Measurements from ENCODE around the gene DLGAP1.

DNA sequence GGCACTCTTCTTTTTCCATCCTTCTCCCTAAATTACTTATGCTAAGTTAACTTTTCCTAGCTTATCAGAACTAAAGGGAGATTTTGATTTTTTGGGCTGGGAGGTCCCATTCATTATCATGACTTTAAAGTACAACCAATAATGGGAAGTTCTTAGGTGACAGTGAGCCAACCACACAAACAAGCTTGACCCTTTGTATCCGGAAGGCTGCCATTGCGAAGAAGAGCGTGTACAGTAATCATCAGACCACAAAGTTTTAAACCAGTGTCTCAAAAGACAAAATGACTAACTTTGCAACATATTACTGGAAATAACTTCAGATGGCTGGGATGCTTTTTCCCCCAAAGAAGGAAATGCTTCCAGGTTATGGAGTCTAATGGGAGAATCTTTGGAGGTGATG lies 707.0 kb downstream of the DLGAP1 start:
- TF ChIP-seq EZH2phosphoT487 (IDR thresholded peaks at IDR 0.05): no peak
- TF ChIP-seq, protein P1, sequence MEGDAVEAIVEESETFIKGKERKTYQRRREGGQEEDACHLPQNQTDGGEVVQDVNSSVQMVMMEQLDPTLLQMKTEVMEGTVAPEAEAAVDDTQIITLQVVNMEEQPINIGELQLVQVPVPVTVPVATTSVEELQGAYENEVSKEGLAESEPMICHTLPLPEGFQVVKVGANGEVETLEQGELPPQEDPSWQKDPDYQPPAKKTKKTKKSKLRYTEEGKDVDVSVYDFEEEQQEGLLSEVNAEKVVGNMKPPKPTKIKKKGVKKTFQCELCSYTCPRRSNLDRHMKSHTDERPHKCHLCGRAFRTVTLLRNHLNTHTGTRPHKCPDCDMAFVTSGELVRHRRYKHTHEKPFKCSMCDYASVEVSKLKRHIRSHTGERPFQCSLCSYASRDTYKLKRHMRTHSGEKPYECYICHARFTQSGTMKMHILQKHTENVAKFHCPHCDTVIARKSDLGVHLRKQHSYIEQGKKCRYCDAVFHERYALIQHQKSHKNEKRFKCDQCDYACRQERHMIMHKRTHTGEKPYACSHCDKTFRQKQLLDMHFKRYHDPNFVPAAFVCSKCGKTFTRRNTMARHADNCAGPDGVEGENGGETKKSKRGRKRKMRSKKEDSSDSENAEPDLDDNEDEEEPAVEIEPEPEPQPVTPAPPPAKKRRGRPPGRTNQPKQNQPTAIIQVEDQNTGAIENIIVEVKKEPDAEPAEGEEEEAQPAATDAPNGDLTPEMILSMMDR (IDR thresholded peaks at IDR 0.05): no peak
- no peak for TF ChIP-seq EZH2 (IDR thresholded peaks at IDR 0.05)
